Breast epithelium (tissue), 3 donors: ENCODE measurements around the gene SGO2.

Experiments
- CTCF ChIP-seq, 3 donors: fragments of 450-650 bp; IDR thresholded peaks; one replicate each; pipeline ENCODE4 v1.5.1; 2016 to 2017; ENCODE audit warnings: antibody characterized with exemption in 3 of 3, mild to moderate bottlenecking in 3 of 3, moderate library complexity in 3 of 3
- POLR2A ChIP-seq: fragments of 450-650 bp; IDR thresholded peaks from one replicate; pipeline ENCODE4 v1.6.1; 2016; ENCODE audit warnings: antibody characterized with exemption, mild to moderate bottlenecking, moderate library complexity

GRCh38 chr2:200599206-200599605 is 73.2 kb downstream of the SGO2 start:
- TF ChIP-seq CTCF (IDR thresholded peaks at IDR 0.05) (no peak), POLR2A (no peak)
